Body of pancreas (tissue), 4 donors: ENCODE results near the gene ZNF488. TPM values are rescaled to one million over a fixed set of nuclear protein-coding genes. Genes with fewer than 3 reads are reported as not detected.
A peak's percentile ranks its signal among the peaks of the same experiment; 100 is the strongest.

Source experiments
- ATAC-seq: fragments of 150-250 bp; one replicate; pipeline ENCODE4 v1.9.1; 2016
- DNase-seq, 4 donors: peaks; one replicate each; pipeline ENCODE4 v3.0.0-alpha.2; 2019
- H3K27ac ChIP-seq, 4 donors: fragments of 200-600 bp; sonication (generic); 1 replicate in 3 of 4; 2 replicates in 1 of 4; pipeline versions ENCODE4 v1.5.1 to v1.6.1; 2016 to 2019; ENCODE audit warnings: mild to moderate bottlenecking in 1 of 4, mixed read lengths in 1 of 4, moderate library complexity in 1 of 4
- H3K27me3 ChIP-seq, 2 donors: fragments of 200-600 bp; sonication (generic); one replicate each; pipeline ENCODE4 v1.6.0; 2016; ENCODE audit warnings: mild to moderate bottlenecking in 1 of 2
- H3K36me3 ChIP-seq, 2 donors: fragments of 200-600 bp; sonication (generic); replicated peaks in 1 of 2; 2 replicates each; pipeline ENCODE4 v1.5.1; 2016; ENCODE audit warnings: low read depth in 2 of 2; ENCODE audit not compliant: insufficient read depth in 1 of 2
- H3K4me1 ChIP-seq: fragments of 200-600 bp; sonication (generic); one replicate; pipeline ENCODE4 v1.6.0; 2016
- H3K4me3 ChIP-seq, 2 donors: fragments of 200-600 bp; sonication (generic); 1 replicate in 1 of 2; 2 replicates in 1 of 2; pipeline ENCODE4 v1.5.1; 2016 to 2019
- H3K9me3 ChIP-seq, 3 donors: fragments of 200-600 bp; sonication (generic); 1 replicate in 2 of 3; 2 replicates in 1 of 3; pipeline ENCODE4 v1.5.1; 2016
- CTCF ChIP-seq, 7 experiments: fragments of 450-650 bp in 4 of 7; fragments of 200-600 bp in 3 of 7; sonication (generic) in 3 of 7; IDR thresholded peaks; one replicate each; pipeline ENCODE4 v1.5.1; 2016 to 2019; ENCODE audit warnings: antibody characterized with exemption in 7 of 7
- POLR2A ChIP-seq, 3 donors: fragments of 450-650 bp; IDR thresholded peaks; one replicate each; pipeline ENCODE4 v1.6.1; 2016; ENCODE audit warnings: antibody characterized with exemption in 3 of 3, mild to moderate bottlenecking in 2 of 3
- WGBS, 2 donors: methylation state at CpG; one replicate each; pipeline ENCODE4 v1.1.5; 2017; 5-methylcytosine and 5-hydroxymethylcytosine counted together
- intact Hi-C: fragments of 100-400 bp; cut with DNase I; formaldehyde crosslinking; loops from one replicate; pipeline ENCODE4 v1.15.1; 2023
- total RNA-seq, 2 donors: library from RNA; depleted of rRNA; stranded (reverse); fragments of >200 nt; gene quantifications; one replicate each; pipeline ENCODE4 v1.1.0, GENCODE V29; 2016

The ZNF488 gene
- total RNA-seq, 2 donors from 2014 or later: 0.26 TPM; not detected in 1

- ATAC-seq: no peak
- DNase-seq: no peak
- intact Hi-C loops: no loop called here
- peaks cover 9% of the 10 kb centered on the region for H3K4me1 ChIP-seq
- H3K4me3 ChIP-seq: no peak overlapping the region
- H3K36me3 ChIP-seq: no peaks in the 10 kb centered on the region
- no peaks in the 10 kb centered on the region for H3K9me3 ChIP-seq
- no peak overlapping the region for H3K27ac ChIP-seq
- no peaks in the 10 kb centered on the region for H3K27me3 ChIP-seq
- 84 to 91% methylated on average over 9 of the region's 9 CpGs for WGBS, 2 donors
- TF ChIP-seq CTCF (IDR thresholded peaks at IDR 0.05) (no peak), POLR2A (IDR thresholded peaks at IDR 0.05) (no peak)
Observed at GRCh38 chr10:47365431-47366180, 18.5 kb downstream of the ZNF488 start.

GRCh38 chr10:47364911-47365310 lies 19.2 kb downstream of the ZNF488 start:
- H3K4me1 ChIP-seq: peaks cover 9% of the 10 kb centered on the region
- no peak for ATAC-seq
- no peak for DNase-seq
- H3K27ac ChIP-seq: no peak overlapping the region
- H3K27me3 ChIP-seq: no peaks in the 10 kb centered on the region
- intact Hi-C loops: no loop called here
- TF ChIP-seq CTCF (IDR thresholded peaks at IDR 0.05) (no peak), POLR2A (IDR thresholded peaks at IDR 0.05) (no peak)
- H3K36me3 ChIP-seq: no peaks in the 10 kb centered on the region
- 94 to 99% methylated on average over 5 to 6 of the region's 6 CpGs for WGBS, 2 donors
- no peak overlapping the region for H3K4me3 ChIP-seq
- H3K9me3 ChIP-seq: no peaks in the 10 kb centered on the region

GRCh38 chr10:47364366-47364765 lies 19.7 kb downstream of the ZNF488 start:
- Histone ChIP-seq H3K9me3 (no peaks in the 10 kb centered on the region), H3K4me1 (peaks cover 9% of the 10 kb centered on the region), H3K27ac (no peak overlapping the region), H3K27me3 (no peaks in the 10 kb centered on the region), H3K4me3 (no peak overlapping the region), H3K36me3 (no peaks in the 10 kb centered on the region)
- no peak for ATAC-seq
- TF ChIP-seq CTCF (IDR thresholded peaks at IDR 0.05): no peak
- TF ChIP-seq POLR2A (IDR thresholded peaks at IDR 0.05): no peak
- DNase-seq: peak in 1 of 4 donors; percentile 35
- intact Hi-C loops: no loop called here
- WGBS, 2 donors: 21 to 32% methylated on average over 4 of the region's 4 CpGs

GRCh38 chr10:47363781-47364180 lies 20.3 kb downstream of the ZNF488 start:
- ATAC-seq: no peak

More at GRCh38 chr10:47363781-47364180, 20.3 kb downstream of the ZNF488 start:
- Histone ChIP-seq H3K27ac (no peak overlapping the region), H3K4me3 (no peak overlapping the region), H3K36me3 (no peaks in the 10 kb centered on the region), H3K27me3 (no peaks in the 10 kb centered on the region), H3K4me1 (peaks cover 9% of the 10 kb centered on the region), H3K9me3 (no peaks in the 10 kb centered on the region)
- intact Hi-C loops: no loop called here
- DNase-seq: no peak
- 46 to 55% methylated on average over 3 of the region's 3 CpGs for WGBS, 2 donors
- TF ChIP-seq POLR2A (IDR thresholded peaks at IDR 0.05): no peak
- no peak for TF ChIP-seq CTCF (IDR thresholded peaks at IDR 0.05)
